ENCODE measurements around the gene PPP3R1.

DNA sequence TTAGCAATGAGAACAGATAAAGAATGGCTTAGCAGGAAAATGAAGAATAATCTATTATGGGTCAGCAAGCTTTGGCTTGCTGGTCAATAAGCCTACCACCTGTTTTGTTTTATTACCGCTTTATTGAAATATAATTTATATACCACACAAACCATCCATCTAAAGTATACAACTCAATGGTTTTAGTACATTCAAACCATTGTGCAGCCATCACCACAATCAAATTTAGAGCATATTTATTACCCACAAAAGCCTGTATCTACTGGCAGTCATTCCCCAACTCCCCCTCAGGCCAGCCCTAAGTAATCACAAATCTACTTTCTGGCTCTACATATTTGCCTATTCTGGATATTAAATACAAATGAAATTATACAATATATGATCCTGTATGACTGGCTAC, 17.2 kb downstream of the PPP3R1 start:
- no peak for TF ChIP-seq IRF3 (IDR thresholded peaks at IDR 0.05)
- no peak for TF ChIP-seq SMC3 (IDR thresholded peaks at IDR 0.05; ENCODE audit: borderline replicate concordance, low read length)
- no peak for TF ChIP-seq HDGF (IDR thresholded peaks at IDR 0.05)
- no peak for TF ChIP-seq EZH2 (IDR thresholded peaks at IDR 0.05; ENCODE audit: borderline replicate concordance, control insufficient read depth, low read depth, low read length)
- TF ChIP-seq SRF (IDR thresholded peaks at IDR 0.05; ENCODE audit: low read depth in 2 of 2, low read length in 2 of 2): no peak
- TF ChIP-seq BHLHE40 (IDR thresholded peaks at IDR 0.05; ENCODE audit: borderline replicate concordance in 1 of 2, low read depth in 2 of 2, low read length in 1 of 2): no peak
- TF ChIP-seq ZNF217 (IDR thresholded peaks at IDR 0.05): no peak
- TF ChIP-seq RAD21 (IDR thresholded peaks at IDR 0.05; ENCODE audit: insufficient read depth, low read depth, low read length): no peak
- no peak for TF ChIP-seq JUND (IDR thresholded peaks at IDR 0.05; ENCODE audit: low read depth, low read length)

All from GM12878 (cell line).